Activated CD8-positive, alpha-beta memory T cell treated with anti-CD3 and anti-CD28 coated beads, Interleukin-2, amount 50 U/mL, for 1 hour (primary cell): ENCODE results near the gene SLMAP.
"Not testable (repeated sequence)": the region's sequence is repeated elsewhere in the genome, so short reads cannot be mapped to it uniquely, and the experiment has no call there.

Experiments used
- DNase-seq: peaks from one replicate; pipeline ENCODE4 v3.0.0-alpha.2; 2020; ENCODE audit errors: extremely low read depth

The SLMAP gene

GRCh38 chr3:57826952-57827723, 71.0 kb downstream of the SLMAP start:
- DNase-seq: no peak

- DNase-seq: no peak
Measured at GRCh38 chr3:57827757-57828156, 71.6 kb downstream of the SLMAP start.

- no peak for DNase-seq
Measured at GRCh38 chr3:57832486-57832885, 76.4 kb downstream of the SLMAP start.

- no peak for DNase-seq
Measured at GRCh38 chr3:57832900-57833313, 76.8 kb downstream of the SLMAP start.

GRCh38 chr3:57833763-57834162, 77.7 kb downstream of the SLMAP start:
- no peak for DNase-seq

GRCh38 chr3:57837686-57838085, 81.6 kb downstream of the SLMAP start:
- DNase-seq: no peak

- DNase-seq: no peak
Measured at GRCh38 chr3:57838627-57839026, 82.5 kb downstream of the SLMAP start.

- DNase-seq: no peak
Measured at GRCh38 chr3:57840473-57840872, 84.4 kb downstream of the SLMAP start.

- no peak for DNase-seq
Measured at GRCh38 chr3:57841818-57842217, 85.7 kb downstream of the SLMAP start.

GRCh38 chr3:57848177-57848738, 92.1 kb downstream of the SLMAP start:
- no peak for DNase-seq

GRCh38 chr3:57851304-57851703, 95.2 kb downstream of the SLMAP start:
- DNase-seq: no peak

GRCh38 chr3:57852896-57853295, 96.8 kb downstream of the SLMAP start:
- DNase-seq: no peak

GRCh38 chr3:57855281-57855680, 99.2 kb downstream of the SLMAP start:
- no peak for DNase-seq

GRCh38 chr3:57855943-57856342, 99.8 kb downstream of the SLMAP start:
- no peak for DNase-seq

- DNase-seq: no peak
Measured at GRCh38 chr3:57856675-57857074, 100.6 kb downstream of the SLMAP start.

GRCh38 chr3:57862894-57863293, 106.8 kb downstream of the SLMAP start:
- no peak for DNase-seq

- no peak for DNase-seq
Measured at GRCh38 chr3:57863380-57863779, 107.3 kb downstream of the SLMAP start.

GRCh38 chr3:57864853-57865252, 108.7 kb downstream of the SLMAP start:
- DNase-seq: no peak

- DNase-seq: not testable (repeated sequence)
Measured at GRCh38 chr3:57869110-57869509, 113.0 kb downstream of the SLMAP start.

GRCh38 chr3:57872606-57873005, 116.5 kb downstream of the SLMAP start:
- DNase-seq: no peak

- no peak for DNase-seq
Measured at GRCh38 chr3:57876632-57877031, 120.5 kb downstream of the SLMAP start.

- no peak for DNase-seq
Measured at GRCh38 chr3:57877116-57877515, 121.0 kb downstream of the SLMAP start.

GRCh38 chr3:57884436-57884835, 128.3 kb downstream of the SLMAP start:
- DNase-seq: not testable (repeated sequence)

GRCh38 chr3:57889807-57890206, 133.7 kb downstream of the SLMAP start:
- DNase-seq: no peak
